GM21360 (cell line): ENCODE measurements around the gene RRAGD.
A peak's percentile ranks its signal among the peaks of the same experiment; 100 is the strongest.
"Not testable (repeated sequence)": the region's sequence is repeated elsewhere in the genome, so short reads cannot be mapped to it uniquely, and the experiment has no call there.

Source experiments
- ATAC-seq: cut with Tn5 transposase; IDR thresholded peaks from one replicate; pipeline ENCODE4 v1.9.1; 2021; ENCODE audit warnings: mild to moderate bottlenecking, moderate library complexity; ENCODE audit not compliant: unreplicated experiment

Gene RRAGD

GRCh38 chr6:89411145-89412070 is 665 bp downstream of the RRAGD start:
- peak; percentile 34 for ATAC-seq

GRCh38 chr6:89410788-89411144 is 1.3 kb downstream of the RRAGD start:
- no peak for ATAC-seq

GRCh38 chr6:89410231-89410761 is 1.8 kb downstream of the RRAGD start:
- ATAC-seq: no peak

- no peak for ATAC-seq
These were observed 2.5 kb downstream of the RRAGD start for GRCh38 chr6:89409461-89410035.

GRCh38 chr6:89406141-89406540 is 5.9 kb downstream of the RRAGD start:
- no peak for ATAC-seq

- ATAC-seq: no peak
These were observed 7.6 kb downstream of the RRAGD start for GRCh38 chr6:89404512-89404911.

GRCh38 chr6:89402776-89403175 is 9.3 kb downstream of the RRAGD start:
- ATAC-seq: no peak

GRCh38 chr6:89400912-89401399 is 11.1 kb downstream of the RRAGD start:
- ATAC-seq: no peak

- no peak for ATAC-seq
These were observed 12.0 kb downstream of the RRAGD start for GRCh38 chr6:89400050-89400449.

GRCh38 chr6:89398762-89399525 is 13.1 kb downstream of the RRAGD start:
- ATAC-seq: no peak

GRCh38 chr6:89397884-89398283 is 14.2 kb downstream of the RRAGD start:
- not testable (repeated sequence) for ATAC-seq

GRCh38 chr6:89393659-89394058 is 18.4 kb downstream of the RRAGD start:
- no peak for ATAC-seq

- ATAC-seq: no peak
These were observed 19.2 kb downstream of the RRAGD start for GRCh38 chr6:89392823-89393222.

- no peak for ATAC-seq
These were observed 23.2 kb downstream of the RRAGD start for GRCh38 chr6:89388846-89389245.

GRCh38 chr6:89387516-89388201 is 24.4 kb downstream of the RRAGD start:
- ATAC-seq: peak; percentile 95

- ATAC-seq: no peak
These were observed 25.1 kb downstream of the RRAGD start for GRCh38 chr6:89386917-89387491.

GRCh38 chr6:89385846-89386245 is 26.2 kb downstream of the RRAGD start:
- no peak for ATAC-seq

- ATAC-seq: no peak
These were observed 26.9 kb downstream of the RRAGD start for GRCh38 chr6:89385156-89385667.

- no peak for ATAC-seq
These were observed 31.0 kb downstream of the RRAGD start for GRCh38 chr6:89381031-89381430.

- ATAC-seq: no peak
These were observed 32.8 kb downstream of the RRAGD start for GRCh38 chr6:89379281-89379680.
